ENCODE results near the gene CFAP251.

The CFAP251 gene

DNA sequence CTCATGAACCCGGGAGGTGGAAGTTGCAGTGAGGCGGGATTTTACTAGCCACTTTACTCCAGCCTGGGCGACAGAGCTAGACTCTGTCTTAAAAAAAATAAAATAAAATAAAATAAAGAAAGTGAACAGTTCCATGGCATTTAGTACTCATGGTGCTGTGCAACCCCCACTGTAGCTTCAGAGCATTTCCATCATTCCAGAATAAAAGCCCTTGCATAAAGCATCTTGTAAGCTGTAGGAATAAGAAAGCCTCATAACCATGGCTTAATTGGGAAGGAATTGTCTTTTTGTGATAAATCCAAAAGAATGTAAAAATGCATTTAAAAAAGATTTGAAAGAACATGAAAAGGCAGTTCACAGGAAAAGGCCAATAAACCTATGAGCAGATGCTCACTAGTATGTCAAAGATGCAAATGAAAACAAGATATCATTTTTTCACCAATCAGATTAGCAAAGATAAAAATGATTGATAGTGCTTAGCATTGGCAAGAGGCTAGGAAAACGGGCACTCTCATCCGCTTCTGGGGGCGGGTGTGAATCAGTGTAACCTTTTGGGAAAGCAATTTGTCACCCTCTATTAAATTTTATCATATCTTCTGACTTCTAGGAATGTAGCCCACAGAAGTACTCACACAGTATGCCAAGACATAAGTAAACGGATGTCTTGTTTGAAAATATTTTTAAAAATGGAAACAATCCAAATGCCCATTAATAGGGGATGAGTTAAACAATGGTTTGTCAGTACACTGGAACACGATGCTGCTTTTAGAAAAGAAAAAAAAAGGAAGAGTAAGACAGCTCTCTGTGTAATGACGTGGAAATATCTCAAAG, 46.6 kb downstream of the CFAP251 start:
- H3K27ac ChIP-seq (ENCODE audit: low read length) = no peak overlapping the region
- H3K9me3 ChIP-seq (ENCODE audit: control insufficient read depth, low read depth, low read length) = no peaks in the 10 kb centered on the region
- no peaks in the 10 kb centered on the region for H3K36me3 ChIP-seq (ENCODE audit: control insufficient read depth, low read depth, low read length)
- no peaks in the 10 kb centered on the region for H3K27me3 ChIP-seq (ENCODE audit: control insufficient read depth, insufficient read depth, low read length)
- H3K4me3 ChIP-seq (ENCODE audit: low read length) = no peak overlapping the region
- no peaks in the 10 kb centered on the region for H3K4me1 ChIP-seq (ENCODE audit: control insufficient read depth, low read depth, low read length)
- H3K9ac ChIP-seq (ENCODE audit: low read length) = no peak overlapping the region

DNA sequence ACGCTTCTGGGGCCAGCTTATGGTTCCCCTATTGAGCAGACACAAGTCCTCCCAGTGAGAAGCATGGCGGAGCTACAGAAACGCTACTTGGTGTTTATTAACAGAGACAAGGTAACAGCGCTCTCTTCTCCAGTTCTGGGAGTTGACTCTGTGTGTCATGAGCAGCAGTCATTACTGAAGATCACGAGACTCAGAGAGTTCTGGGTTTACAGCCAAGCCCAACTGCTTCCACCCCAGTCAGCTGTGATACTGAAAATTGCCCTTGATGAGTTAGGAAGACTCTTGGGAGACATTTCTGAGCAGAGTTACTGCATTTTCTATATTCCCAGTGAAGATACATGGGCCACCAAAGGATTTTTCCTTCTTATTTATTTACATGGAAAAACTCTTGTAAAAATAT, 48.6 kb downstream of the CFAP251 start:
- Histone ChIP-seq H3K27me3 (ENCODE audit: control insufficient read depth, insufficient read depth, low read length) (no peaks in the 10 kb centered on the region), H3K36me3 (ENCODE audit: control insufficient read depth, low read depth, low read length) (no peaks in the 10 kb centered on the region), H3K4me1 (ENCODE audit: control insufficient read depth, low read depth, low read length) (no peaks in the 10 kb centered on the region)

DNA sequence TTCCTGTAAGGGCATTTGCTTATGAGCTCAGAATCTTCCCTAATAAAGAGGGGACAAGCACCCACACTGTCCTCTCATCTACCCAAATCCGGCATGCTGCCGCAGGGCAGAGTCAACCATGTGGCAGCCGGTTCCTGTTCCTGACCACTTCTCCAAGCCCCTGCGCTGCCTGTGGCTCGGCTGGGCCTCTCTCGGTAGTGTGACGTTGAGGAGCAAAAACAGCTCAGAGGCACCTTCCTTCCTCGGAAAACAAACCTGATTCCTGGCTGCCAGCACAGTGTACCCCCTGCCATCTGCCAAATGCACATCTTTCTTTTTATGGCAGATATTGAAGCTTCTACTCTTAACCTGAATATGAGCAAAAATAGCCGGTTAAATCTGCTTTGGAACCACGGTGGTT, 50.5 kb downstream of the CFAP251 start:
- Histone ChIP-seq H3K4me3 (ENCODE audit: low read length) (no peak overlapping the region), H3K36me3 (ENCODE audit: control insufficient read depth, low read depth, low read length) (no peaks in the 10 kb centered on the region), H3K27me3 (ENCODE audit: control insufficient read depth, insufficient read depth, low read length) (no peaks in the 10 kb centered on the region), H3K9me3 (ENCODE audit: control insufficient read depth, low read depth, low read length) (no peaks in the 10 kb centered on the region), H3K4me1 (ENCODE audit: control insufficient read depth, low read depth, low read length) (no peaks in the 10 kb centered on the region), H3K9ac (ENCODE audit: low read length) (no peak overlapping the region), H3K27ac (ENCODE audit: low read length) (no peak overlapping the region)

More for the DNA sequence above, 48.6 kb downstream of the CFAP251 start:
- Histone ChIP-seq H3K9ac (ENCODE audit: low read length) (no peak overlapping the region), H3K4me3 (ENCODE audit: low read length) (no peak overlapping the region), H3K27ac (ENCODE audit: low read length) (no peak overlapping the region), H3K9me3 (ENCODE audit: control insufficient read depth, low read depth, low read length) (no peaks in the 10 kb centered on the region)

DNA sequence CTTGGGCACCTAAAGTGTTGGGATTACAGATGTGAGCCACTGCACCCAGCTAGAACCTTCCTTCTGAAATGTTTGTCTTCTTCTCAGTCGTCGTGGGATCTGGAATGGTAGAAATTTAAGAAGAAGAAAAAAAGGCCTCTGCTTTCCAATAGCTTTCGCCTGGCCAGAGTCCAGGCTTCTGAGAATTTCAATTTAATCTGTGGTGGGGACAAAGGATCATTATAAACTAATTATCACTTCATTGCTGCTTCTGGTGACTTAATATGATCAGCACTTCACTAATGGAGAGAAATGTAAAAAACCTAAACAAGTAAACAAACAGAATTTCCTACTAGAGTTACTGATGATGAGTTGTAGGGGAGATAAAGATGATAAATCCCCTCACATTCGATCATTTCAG, 51.3 kb downstream of the CFAP251 start:
- Histone ChIP-seq H3K27me3 (ENCODE audit: control insufficient read depth, insufficient read depth, low read length) (no peaks in the 10 kb centered on the region), H3K9ac (ENCODE audit: low read length) (no peak overlapping the region), H3K4me1 (ENCODE audit: control insufficient read depth, low read depth, low read length) (no peaks in the 10 kb centered on the region), H3K9me3 (ENCODE audit: control insufficient read depth, low read depth, low read length) (no peaks in the 10 kb centered on the region), H3K27ac (ENCODE audit: low read length) (no peak overlapping the region), H3K36me3 (ENCODE audit: control insufficient read depth, low read depth, low read length) (no peaks in the 10 kb centered on the region), H3K4me3 (ENCODE audit: low read length) (no peak overlapping the region)

DNA sequence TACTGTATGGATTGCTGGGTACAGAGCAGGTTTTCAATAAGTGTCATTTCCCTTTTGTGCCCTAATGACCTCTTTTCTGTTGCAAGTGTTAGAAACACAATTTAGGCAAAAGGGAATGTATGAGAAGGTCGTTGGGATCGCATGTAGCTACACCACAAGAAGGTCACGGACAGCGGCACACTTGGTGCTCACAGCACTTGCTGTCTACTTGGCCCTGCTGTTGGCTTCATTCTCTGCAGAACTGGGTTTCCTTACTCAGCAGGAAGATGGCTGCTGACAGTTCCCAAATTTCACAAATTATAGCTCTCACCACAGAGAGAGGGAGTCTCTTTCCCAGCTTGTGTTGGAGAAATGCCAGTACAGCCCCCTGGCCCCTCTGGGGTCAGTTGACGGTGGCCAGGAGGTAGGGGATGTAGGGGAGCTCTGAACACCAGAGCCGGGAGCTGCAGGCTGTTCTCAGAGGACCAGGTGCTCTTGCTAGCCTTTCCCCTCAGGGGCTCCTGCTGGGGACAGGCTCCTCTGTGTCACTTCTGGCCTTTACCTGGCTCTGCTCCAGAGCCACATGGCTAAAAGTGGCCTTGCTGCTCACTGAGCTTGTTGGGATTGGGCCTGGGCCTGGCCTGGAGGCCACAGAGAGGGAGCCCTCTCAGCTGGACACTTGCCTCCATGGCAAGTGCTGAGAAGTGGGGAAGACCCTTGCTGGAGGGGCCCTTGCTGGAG, 52.3 kb downstream of the CFAP251 start:
- no peak overlapping the region for H3K27ac ChIP-seq (ENCODE audit: low read length)

DNA sequence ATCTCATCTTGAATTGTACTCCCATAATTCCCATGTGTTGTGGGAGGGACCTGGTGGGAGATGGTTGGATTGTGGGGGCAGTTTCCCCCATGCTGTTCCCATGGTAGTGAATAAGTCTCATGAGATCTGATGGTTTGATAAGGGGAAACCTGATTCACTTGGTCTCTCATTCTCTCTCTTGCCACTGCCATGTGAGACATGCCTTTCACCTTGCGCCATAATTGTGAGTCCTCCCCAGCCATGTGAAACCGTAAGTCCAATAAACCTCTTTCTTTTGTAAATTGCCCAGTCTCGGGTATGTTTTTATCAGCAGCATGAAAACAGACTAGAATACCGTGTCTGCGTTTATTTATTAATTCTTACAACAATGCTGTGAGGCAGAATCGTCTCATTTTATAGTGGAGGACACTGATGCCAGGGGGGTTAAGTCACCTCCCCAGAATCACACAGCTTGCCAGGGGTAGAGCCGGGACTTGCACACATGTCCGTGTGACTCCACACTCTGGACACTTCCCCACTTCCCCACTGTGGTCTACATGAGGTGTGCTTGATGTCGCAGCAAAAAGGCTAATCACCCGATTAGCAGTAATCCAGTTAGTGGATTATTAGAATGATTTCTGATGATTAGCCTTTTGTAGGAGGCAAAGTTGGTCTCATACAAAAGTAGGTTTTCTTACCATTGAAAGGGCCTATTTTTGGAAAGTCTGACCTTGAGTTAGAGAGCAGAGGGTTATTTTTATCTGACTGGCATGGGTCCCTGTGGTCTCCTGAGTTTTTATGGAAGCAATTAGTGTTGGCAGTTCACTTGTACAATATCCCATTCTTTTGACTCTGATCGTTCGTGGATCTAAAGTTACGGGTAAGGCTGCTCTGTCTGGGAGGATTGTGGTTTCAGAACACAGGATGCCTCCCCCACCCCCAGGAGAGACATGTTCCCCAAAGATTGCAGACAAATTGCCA, 55.9 kb downstream of the CFAP251 start:
- H3K4me3 ChIP-seq (ENCODE audit: low read length) = no peak overlapping the region
- no peak overlapping the region for H3K9ac ChIP-seq (ENCODE audit: low read length)
- no peaks in the 10 kb centered on the region for H3K9me3 ChIP-seq (ENCODE audit: control insufficient read depth, low read depth, low read length)
- no peaks in the 10 kb centered on the region for H3K4me1 ChIP-seq (ENCODE audit: control insufficient read depth, low read depth, low read length)
- no peaks in the 10 kb centered on the region for H3K36me3 ChIP-seq (ENCODE audit: control insufficient read depth, low read depth, low read length)
- H3K27me3 ChIP-seq (ENCODE audit: control insufficient read depth, insufficient read depth, low read length) = no peaks in the 10 kb centered on the region
- no peak overlapping the region for H3K27ac ChIP-seq (ENCODE audit: low read length)

More for the DNA sequence above, 52.3 kb downstream of the CFAP251 start:
- no peaks in the 10 kb centered on the region for H3K36me3 ChIP-seq (ENCODE audit: control insufficient read depth, low read depth, low read length)
- no peak overlapping the region for H3K9ac ChIP-seq (ENCODE audit: low read length)
- no peaks in the 10 kb centered on the region for H3K4me1 ChIP-seq (ENCODE audit: control insufficient read depth, low read depth, low read length)
- no peak overlapping the region for H3K4me3 ChIP-seq (ENCODE audit: low read length)
- no peaks in the 10 kb centered on the region for H3K9me3 ChIP-seq (ENCODE audit: control insufficient read depth, low read depth, low read length)
- no peaks in the 10 kb centered on the region for H3K27me3 ChIP-seq (ENCODE audit: control insufficient read depth, insufficient read depth, low read length)

DNA sequence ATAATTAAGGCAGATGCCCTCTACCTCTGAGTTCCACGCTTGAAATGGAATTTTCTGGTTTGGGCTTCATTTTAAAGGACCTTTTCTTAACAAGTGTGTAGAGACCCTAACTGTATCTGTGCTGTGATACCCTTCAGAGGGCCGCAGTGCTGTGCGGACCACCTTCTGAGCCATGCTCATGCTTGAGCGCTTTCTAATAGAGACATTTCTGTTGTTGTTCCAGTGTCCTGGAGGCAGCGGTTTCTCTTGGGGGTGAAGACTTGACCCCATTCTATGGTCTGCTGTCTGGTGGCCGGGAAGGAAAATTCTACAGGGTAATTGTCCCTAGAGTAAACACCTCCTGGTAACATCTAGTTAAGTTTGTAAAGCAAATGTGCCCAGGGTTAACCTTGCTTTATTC, 56.6 kb downstream of the CFAP251 start:
- no peak overlapping the region for H3K4me3 ChIP-seq (ENCODE audit: low read length)
- H3K27me3 ChIP-seq (ENCODE audit: control insufficient read depth, insufficient read depth, low read length) = no peaks in the 10 kb centered on the region
- H3K4me1 ChIP-seq (ENCODE audit: control insufficient read depth, low read depth, low read length) = no peaks in the 10 kb centered on the region
- no peak overlapping the region for H3K27ac ChIP-seq (ENCODE audit: low read length)
- H3K36me3 ChIP-seq (ENCODE audit: control insufficient read depth, low read depth, low read length) = no peaks in the 10 kb centered on the region
- H3K9me3 ChIP-seq (ENCODE audit: control insufficient read depth, low read depth, low read length) = no peaks in the 10 kb centered on the region
- no peak overlapping the region for H3K9ac ChIP-seq (ENCODE audit: low read length)

- Histone ChIP-seq H3K4me1 (ENCODE audit: control insufficient read depth, low read depth, low read length) (peaks cover 3% of the 10 kb centered on the region), H3K9ac (ENCODE audit: low read length) (no peak overlapping the region), H3K4me3 (ENCODE audit: low read length) (no peak overlapping the region), H3K27ac (ENCODE audit: low read length) (no peak overlapping the region), H3K36me3 (ENCODE audit: control insufficient read depth, low read depth, low read length) (no peaks in the 10 kb centered on the region), H3K9me3 (ENCODE audit: control insufficient read depth, low read depth, low read length) (no peaks in the 10 kb centered on the region), H3K27me3 (ENCODE audit: control insufficient read depth, insufficient read depth, low read length) (no peaks in the 10 kb centered on the region)
Observed at GRCh38 chr12:121976950-121977349, 58.6 kb downstream of the CFAP251 start.

DNA sequence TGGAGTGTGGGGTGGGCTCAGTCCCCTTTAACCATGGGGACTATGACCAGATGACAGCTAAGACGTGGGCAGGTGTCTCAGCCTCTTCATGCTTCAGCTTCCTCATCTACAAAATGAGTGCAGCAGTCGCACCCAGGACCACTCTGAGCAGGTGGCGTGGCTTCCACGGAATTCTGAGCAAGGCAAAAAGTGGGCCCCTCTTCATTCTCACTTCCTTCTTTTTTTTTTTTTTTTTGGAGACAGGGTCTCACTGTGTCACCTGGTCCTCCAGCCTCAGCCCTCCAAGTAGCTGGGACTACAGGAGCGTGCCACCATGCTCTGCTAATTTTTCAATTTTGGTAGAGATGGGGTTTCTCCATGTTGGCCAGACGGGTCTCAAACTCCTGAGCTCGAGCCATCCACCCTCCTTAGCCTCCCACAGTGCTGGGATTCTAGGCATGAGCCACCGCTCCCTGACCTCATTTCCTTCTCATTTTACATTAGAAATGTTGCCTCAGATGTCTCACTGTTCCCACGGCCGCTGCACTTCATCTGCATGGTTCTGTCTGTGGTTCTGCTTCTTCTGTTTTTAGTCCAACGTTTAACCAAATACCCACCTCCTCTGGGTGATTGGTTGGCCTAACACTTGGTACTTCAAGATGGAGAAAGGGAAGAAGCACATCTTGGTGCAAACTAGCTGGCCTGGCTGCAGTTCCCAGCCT, 61.9 kb downstream of the CFAP251 start:
- no peaks in the 10 kb centered on the region for H3K27me3 ChIP-seq (ENCODE audit: control insufficient read depth, insufficient read depth, low read length)
- H3K4me1 ChIP-seq (ENCODE audit: control insufficient read depth, low read depth, low read length) = peaks cover 3% of the 10 kb centered on the region
- no peak overlapping the region for H3K27ac ChIP-seq (ENCODE audit: low read length)
- H3K9ac ChIP-seq (ENCODE audit: low read length) = no peak overlapping the region
- no peaks in the 10 kb centered on the region for H3K36me3 ChIP-seq (ENCODE audit: control insufficient read depth, low read depth, low read length)
- H3K9me3 ChIP-seq (ENCODE audit: control insufficient read depth, low read depth, low read length) = no peaks in the 10 kb centered on the region
- H3K4me3 ChIP-seq (ENCODE audit: low read length) = no peak overlapping the region

- Histone ChIP-seq H3K27ac (ENCODE audit: low read length) (no peak overlapping the region), H3K9ac (ENCODE audit: low read length) (no peak overlapping the region), H3K27me3 (ENCODE audit: control insufficient read depth, insufficient read depth, low read length) (no peaks in the 10 kb centered on the region), H3K4me1 (ENCODE audit: control insufficient read depth, low read depth, low read length) (peaks cover 3% of the 10 kb centered on the region), H3K9me3 (ENCODE audit: control insufficient read depth, low read depth, low read length) (no peaks in the 10 kb centered on the region), H3K36me3 (ENCODE audit: control insufficient read depth, low read depth, low read length) (no peaks in the 10 kb centered on the region), H3K4me3 (ENCODE audit: low read length) (no peak overlapping the region)
Observed at GRCh38 chr12:121980892-121981272, 62.5 kb downstream of the CFAP251 start.

DNA sequence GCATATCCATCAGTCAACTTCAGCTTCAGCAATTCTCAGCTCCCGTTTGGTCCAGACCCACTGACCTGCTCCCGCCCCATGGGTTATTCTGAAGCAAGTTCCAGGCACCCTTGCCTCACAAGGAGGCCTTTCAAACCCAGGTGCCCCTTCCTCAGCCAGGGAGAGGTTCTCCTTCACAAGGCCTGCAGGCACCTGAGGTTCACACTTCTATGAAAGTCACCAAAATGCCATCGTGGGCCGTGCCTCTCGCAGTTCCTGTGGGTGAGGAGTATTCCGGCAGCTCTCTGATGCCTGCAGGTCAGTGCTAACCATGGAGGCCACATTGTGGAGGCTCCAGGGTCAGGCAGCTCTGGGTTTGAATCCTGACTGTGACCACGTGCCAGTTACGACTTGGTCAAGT, 63.1 kb downstream of the CFAP251 start:
- Histone ChIP-seq H3K4me1 (ENCODE audit: control insufficient read depth, low read depth, low read length) (peaks cover 3% of the 10 kb centered on the region), H3K27ac (ENCODE audit: low read length) (no peak overlapping the region)

More for the DNA sequence above, 63.1 kb downstream of the CFAP251 start:
- no peaks in the 10 kb centered on the region for H3K27me3 ChIP-seq (ENCODE audit: control insufficient read depth, insufficient read depth, low read length)
- no peak overlapping the region for H3K9ac ChIP-seq (ENCODE audit: low read length)
- H3K9me3 ChIP-seq (ENCODE audit: control insufficient read depth, low read depth, low read length) = no peaks in the 10 kb centered on the region
- H3K4me3 ChIP-seq (ENCODE audit: low read length) = no peak overlapping the region
- no peaks in the 10 kb centered on the region for H3K36me3 ChIP-seq (ENCODE audit: control insufficient read depth, low read depth, low read length)
